ENCODE data around the gene RFC3. TPM values are rescaled to one million over a fixed set of nuclear protein-coding genes. Genes with fewer than 3 reads are reported as not detected.

The RFC3 gene
- total RNA-seq, 1 experiment from 2014 or later: 58.2 TPM

- in situ Hi-C loops (cut with HindIII; ENCODE audit: low sequenced_read_pairs): no loop called here
- no peak for DNase-seq (ENCODE audit: low spot score)
These were observed 66.7 kb downstream of the RFC3 start for GRCh38 chr13:33884531-33885220.

Measured in G401 (cell line).